Heart right ventricle (tissue), 16 donors: ENCODE measurements around the gene SLC24A5. TPM values are rescaled to one million over a fixed set of nuclear protein-coding genes. Genes with fewer than 3 reads are reported as not detected.

ENCODE experiments used
- ATAC-seq, 8 donors: fragments of 200-7000 bp; cut with Tn5 transposase; one replicate each; pipeline ENCODE4 v1.9.1; 2020; ENCODE audit warnings: mild to moderate bottlenecking in 8 of 8, moderate library complexity in 8 of 8, moderate number of reproducible peaks in 1 of 8
- DNase-seq, 2 donors: peaks; one replicate each; pipeline ENCODE4 v3.0.0-alpha.2; 2020
- H3K27ac ChIP-seq, 10 donors: fragments of 200-600 bp; sonication (generic) in 2 of 10; one replicate each; pipeline versions ENCODE4 v1.5.0 to v1.8.0; 2020 to 2022; ENCODE audit warnings: mild to moderate bottlenecking in 3 of 10
- H3K27me3 ChIP-seq, 7 donors: fragments of 200-600 bp; one replicate each; pipeline ENCODE4 v1.8.0; 2021 to 2022; ENCODE audit warnings: mild to moderate bottlenecking in 2 of 7
- H3K36me3 ChIP-seq, 9 donors: fragments of 200-600 bp; sonication (generic) in 1 of 9; one replicate each; pipeline versions ENCODE4 v1.5.0 to v1.8.0; 2020 to 2022; ENCODE audit warnings: mild to moderate bottlenecking in 2 of 9
- H3K4me1 ChIP-seq, 9 donors: fragments of 200-600 bp; sonication (generic) in 1 of 9; one replicate each; pipeline versions ENCODE4 v1.5.0 to v1.8.0; 2020 to 2022; ENCODE audit warnings: mild to moderate bottlenecking in 4 of 9
- H3K4me3 ChIP-seq, 10 donors: fragments of 200-600 bp; sonication (generic) in 2 of 10; one replicate each; pipeline versions ENCODE4 v1.5.0 to v1.8.0; 2020 to 2022; ENCODE audit warnings: mild to moderate bottlenecking in 7 of 10, moderate library complexity in 2 of 10
- H3K9me3 ChIP-seq, 11 donors: fragments of 200-600 bp in 10 of 11; sonication (generic) in 2 of 11; one replicate each; pipeline versions ENCODE4 v1.5.0 to v1.8.0; 2013 to 2022; ENCODE audit warnings: mild to moderate bottlenecking in 2 of 11, control low read depth in 1 of 11, moderate library complexity in 1 of 11
- CTCF ChIP-seq, 9 donors: fragments of 200-600 bp; sonication (generic) in 2 of 9; IDR thresholded peaks; one replicate each; pipeline versions ENCODE4 v1.5.0 to v1.8.0; 2021 to 2022; ENCODE audit warnings: antibody characterized with exemption in 9 of 9, mild to moderate bottlenecking in 5 of 9, moderate library complexity in 1 of 9
- WGBS, 2 donors: extraction: QIAGEN DNeasy Blood & Tissue Kit; methylation state at CpG; one replicate each; pipeline ENCODE4 v1.1.7; 2013; ENCODE audit warnings: inconsistent platforms in 1 of 2; 5-methylcytosine and 5-hydroxymethylcytosine counted together
- intact Hi-C, 10 donors: fragments of 100-400 bp; cut with DNase I; formaldehyde crosslinking; loops; one replicate each; pipeline versions ENCODE4 v1.11.1 to v1.14.2; 2022
- polyA plus RNA-seq, 2 donors: library from polyadenylated mRNA; stranded (reverse); fragments of 200-250 nt; gene quantifications; one replicate each; pipeline ENCODE4 v1.2.3, GENCODE V29; 2013
- total RNA-seq, 10 donors: library from RNA; stranded (reverse); fragmentation: NEBNext Ultra II Directional in 3 of 10; extraction: Animal tissue kit (Norgen Biotek cat#: 25700) in 3 of 10; gene quantifications; one replicate each; pipeline versions ENCODE4 v1.2.1 to v1.2.4, GENCODE V29; 2021 to 2023
- donor health status: Arrhythmogenic right ventricular cardiomyopathy.
- donor health status: ischemic (EF 13 %, LVEDD 7.1; RV severe dilation, severe dysfunction).
- donor health status: healthy with polysubstance abuse.
- donor health status: DM: no; HTN: yes; CAD: no.
- donor health status: DM: no; HTN: no; CAD: no.
- donor health status: ischemic (EF 25% LVEDD 6.9; RV normal size, moderate dysfunction).
- donor health status: ischemic (EF 25% LVEDD 5.7; RV mildly dilated, moderate dysfunction).
- donor health status: healthy.
- donor health status: DM: yes; HTN: yes; CAD: no.
- donor health status: Ischemic cardiomyopathy.
- donor health status: ischemic (EF 35%, LVEDD 5.7; RV mildly dilated, moderate dysfunction).
- donor health status: nonischemic (EF 11% LVEDD 7.7; RV severe dilation, severe dysfunction).
- donor health status: DM: yes; HTN: yes; CAD: no.
- donor health status: PGD.
- donor health status: ischemic (EF 29% LVEDD 5.4; RV normal size, mild dysfunction).
- donor health status: nonischemic (EF 23%, LVEDD 6.1; RV moderate dilation, normal function).

The SLC24A5 gene
- total and polyA plus RNA-seq, 12 donors = not detected

GRCh38 chr15:48177383-48177765 lies 56.6 kb downstream of the SLC24A5 start:
- H3K36me3 ChIP-seq = no peaks in the 10 kb centered on the region
- H3K27me3 ChIP-seq = peaks cover 0 to 44% (median 6%) of the 10 kb centered on the region in 7 donors
- H3K27ac ChIP-seq = peak overlapping the region in 7 of 10 donors; percentile 36 to 89 (median 74)
- peaks cover 0 to 19% (median 0%) of the 10 kb centered on the region in 11 donors for H3K9me3 ChIP-seq
- H3K4me1 ChIP-seq = peaks cover 0 to 18% (median 8%) of the 10 kb centered on the region in 9 donors
- no peak for TF ChIP-seq CTCF (IDR thresholded peaks at IDR 0.05)
- DNase-seq (peak in 1 of 2 donors; percentile 9), ATAC-seq (peak; percentile 72 to 88 (median 82))
- H3K4me3 ChIP-seq = peak overlapping the region; percentile 53 to 78 (median 65)
- 2 to 3% methylated on average over 10 of the region's 10 CpGs for WGBS, 2 donors
- intact Hi-C loops = no loop called here

- ATAC-seq (peak; percentile 82 to 94 (median 86)), DNase-seq (peak; percentile 59 to 71)
- peak within 1 kb of the TSS; percentile 53 to 78 (median 65) for H3K4me3 ChIP-seq
- TF ChIP-seq CTCF (IDR thresholded peaks at IDR 0.05) = no peak
- 2% methylated on average over 66 to 71 of the region's 71 CpGs for WGBS, 2 donors
- H3K4me1 ChIP-seq = peaks cover 0 to 18% (median 8%) of the 10 kb centered on the region in 9 donors
- peak within 1 kb of the TSS in 7 of 10 donors; percentile 36 to 89 (median 74) for H3K27ac ChIP-seq
- H3K36me3 ChIP-seq = no peaks in the 10 kb centered on the region
- intact Hi-C loops = no loop called here
- H3K9me3 ChIP-seq = peaks cover 0 to 13% (median 0%) of the 10 kb centered on the region in 11 donors
- H3K27me3 ChIP-seq = peaks cover 0 to 44% (median 6%) of the 10 kb centered on the region in 7 donors
Observed at GRCh38 chr15:48177766-48178647, 57.2 kb downstream of the SLC24A5 start, which contains the start of gene MYEF2. TSS of gene MYEF2 (minus strand) at chr15:48178295. CDS start at chr15:48178237, 58 bp downstream.

- no peaks in the 10 kb centered on the region for H3K36me3 ChIP-seq
- intact Hi-C loops = no loop called here
- peaks cover 0 to 7% (median 0%) of the 10 kb centered on the region in 11 donors for H3K9me3 ChIP-seq
- TF ChIP-seq CTCF (IDR thresholded peaks at IDR 0.05) = no peak
- peaks cover 0 to 44% (median 6%) of the 10 kb centered on the region in 7 donors for H3K27me3 ChIP-seq
- H3K4me3 ChIP-seq = peak overlapping the region; percentile 53 to 78 (median 65)
- DNase-seq (no peak), ATAC-seq (no peak)
- peak overlapping the region in 2 of 10 donors; percentile 83 for H3K27ac ChIP-seq
- WGBS, 2 donors = 78 to 81% methylated on average over 1 of the region's 1 CpG
- peaks cover 0 to 18% (median 8%) of the 10 kb centered on the region in 9 donors for H3K4me1 ChIP-seq
Observed at GRCh38 chr15:48178648-48178931, 57.8 kb downstream of the SLC24A5 start.

- ATAC-seq (no peak), DNase-seq (no peak)
- Histone ChIP-seq H3K4me1 (peaks cover 0 to 8% (median 0%) of the 10 kb centered on the region in 9 donors), H3K27me3 (peaks cover 0 to 30% (median 6%) of the 10 kb centered on the region in 7 donors), H3K27ac (no peak overlapping the region), H3K36me3 (no peaks in the 10 kb centered on the region), H3K9me3 (no peaks in the 10 kb centered on the region), H3K4me3 (no peak overlapping the region)
- intact Hi-C loops = no loop called here
- 51 to 56% methylated on average over 2 of the region's 2 CpGs for WGBS, 2 donors
- no peak for TF ChIP-seq CTCF (IDR thresholded peaks at IDR 0.05)
Observed at GRCh38 chr15:48182749-48183148, 62.0 kb downstream of the SLC24A5 start.
